GM21723 (cell line): ENCODE results near the gene THPO.

Source experiments
- ATAC-seq: cut with Tn5 transposase; IDR thresholded peaks from one replicate; pipeline ENCODE4 v1.9.1; 2021; ENCODE audit warnings: mild to moderate bottlenecking, moderate library complexity; ENCODE audit not compliant: unreplicated experiment

THPO gene

GRCh38 chr3:184386047-184386806, 8.2 kb upstream of the THPO start:
- no peak for ATAC-seq

DNA sequence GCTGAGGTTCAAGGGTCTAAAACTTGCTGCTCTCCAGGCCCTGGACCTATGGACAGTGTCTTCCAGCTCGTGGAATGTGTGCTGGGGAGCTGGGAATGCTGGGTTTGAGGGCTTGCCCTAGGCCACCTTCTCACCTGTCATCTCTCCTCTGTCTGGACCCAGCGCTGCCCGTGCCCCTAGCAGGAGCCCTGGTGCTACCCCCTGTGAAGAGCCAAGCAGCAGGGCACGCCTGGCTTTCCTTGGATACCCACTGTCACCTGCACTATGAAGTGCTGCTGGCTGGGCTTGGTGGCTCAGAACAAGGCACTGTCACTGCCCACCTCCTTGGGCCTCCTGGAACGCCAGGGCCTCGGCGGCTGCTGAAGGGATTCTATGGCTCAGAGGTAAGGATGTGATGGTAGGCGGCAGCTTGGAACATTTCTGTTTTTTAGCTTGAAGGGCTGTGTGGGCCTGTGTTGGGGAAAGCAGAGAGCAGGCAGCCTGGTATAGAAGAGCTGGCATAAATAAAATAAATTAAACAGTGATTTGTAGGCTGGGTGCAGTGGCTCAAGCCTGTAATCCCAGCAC, 6.9 kb upstream of the THPO start:
- no peak for ATAC-seq

GRCh38 chr3:184384342-184384741, 6.3 kb upstream of the THPO start:
- ATAC-seq: no peak

- ATAC-seq: no peak
These were observed 5.2 kb upstream of the THPO start for GRCh38 chr3:184383033-184383740.

DNA sequence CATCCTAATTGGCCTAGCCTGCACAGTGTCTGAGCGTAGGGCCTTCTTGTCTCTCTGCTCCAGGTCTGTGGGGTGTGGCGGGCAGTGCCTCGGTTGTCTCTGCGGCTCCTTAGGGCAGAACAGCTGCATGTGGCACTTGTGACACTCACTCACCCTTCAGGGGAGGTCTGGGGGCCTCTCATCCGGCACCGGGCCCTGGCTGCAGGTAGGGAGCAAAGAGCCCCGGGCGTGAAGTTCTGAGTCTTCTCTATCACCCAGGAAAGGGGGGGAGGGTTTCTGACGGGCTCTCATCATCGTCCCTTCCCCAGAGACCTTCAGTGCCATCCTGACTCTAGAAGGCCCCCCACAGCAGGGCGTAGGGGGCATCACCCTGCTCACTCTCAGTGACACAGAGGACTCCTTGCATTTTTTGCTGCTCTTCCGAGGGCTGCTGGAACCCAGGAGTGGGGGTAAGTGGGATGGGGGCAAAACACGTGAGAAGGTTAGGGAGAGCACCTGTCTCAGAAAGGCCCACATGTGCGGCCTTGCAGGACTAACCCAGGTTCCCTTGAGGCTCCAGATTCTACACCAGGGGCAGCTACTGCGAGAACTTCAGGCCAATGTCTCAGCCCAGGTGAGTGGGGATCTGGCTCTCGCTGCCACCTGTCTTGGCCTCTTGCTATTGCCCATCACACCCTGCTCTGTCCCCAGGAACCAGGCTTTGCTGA, 4.5 kb upstream of the THPO start:
- no peak for ATAC-seq

- ATAC-seq: no peak
These were observed 3.5 kb upstream of the THPO start for GRCh38 chr3:184381261-184382224.

GRCh38 chr3:184380627-184381260, 2.7 kb upstream of the THPO start:
- no peak for ATAC-seq

GRCh38 chr3:184380185-184380626, 2.2 kb upstream of the THPO start:
- no peak for ATAC-seq

DNA sequence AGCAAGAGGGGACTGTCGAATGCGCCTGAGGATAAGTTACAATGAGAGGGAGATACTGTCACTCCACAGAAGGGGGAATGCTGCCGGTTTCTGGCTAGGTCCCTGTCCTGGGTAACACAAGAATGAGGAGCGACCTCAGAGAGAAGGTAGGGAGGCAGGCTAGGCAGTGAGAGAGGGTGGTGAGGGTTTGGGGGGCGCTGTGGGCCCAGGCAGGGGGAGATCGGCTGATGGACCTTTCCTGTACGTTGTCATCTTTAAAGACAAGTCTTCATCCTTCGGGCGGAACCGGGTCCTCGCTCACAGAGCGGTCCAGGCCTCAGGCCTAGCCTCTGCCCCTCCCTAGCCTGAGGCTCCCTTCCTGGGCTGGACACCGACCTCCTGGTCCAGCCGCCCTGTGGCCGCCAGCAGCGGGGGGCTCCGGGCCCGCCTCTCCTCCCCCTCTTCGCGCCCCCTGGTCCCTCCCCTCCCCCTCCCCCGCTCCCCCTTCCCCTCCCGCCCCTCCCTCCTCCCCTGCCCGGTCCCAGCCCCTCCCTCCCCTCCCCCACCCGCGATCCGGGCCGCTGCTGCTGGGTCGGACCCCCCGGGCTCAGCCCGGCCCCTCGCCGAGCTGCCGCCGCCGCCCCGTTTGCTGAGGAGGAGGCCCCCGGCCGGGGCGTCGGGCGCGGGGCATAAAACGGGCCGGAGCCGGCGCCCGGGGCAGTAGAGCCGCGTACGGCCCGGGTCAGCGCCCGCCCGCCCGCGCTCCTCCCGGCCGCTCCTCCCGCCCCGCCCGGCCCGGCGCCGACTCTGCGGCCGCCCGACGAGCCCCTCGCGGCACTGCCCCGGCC, 1.6 kb upstream of the THPO start, which contains the start of gene CHRD:
CHRD (plus strand) TSS at position 697 of the 827 bp plus-strand sequence. CDS start 265 bp downstream, outside the sequence.
- no peak for ATAC-seq

DNA sequence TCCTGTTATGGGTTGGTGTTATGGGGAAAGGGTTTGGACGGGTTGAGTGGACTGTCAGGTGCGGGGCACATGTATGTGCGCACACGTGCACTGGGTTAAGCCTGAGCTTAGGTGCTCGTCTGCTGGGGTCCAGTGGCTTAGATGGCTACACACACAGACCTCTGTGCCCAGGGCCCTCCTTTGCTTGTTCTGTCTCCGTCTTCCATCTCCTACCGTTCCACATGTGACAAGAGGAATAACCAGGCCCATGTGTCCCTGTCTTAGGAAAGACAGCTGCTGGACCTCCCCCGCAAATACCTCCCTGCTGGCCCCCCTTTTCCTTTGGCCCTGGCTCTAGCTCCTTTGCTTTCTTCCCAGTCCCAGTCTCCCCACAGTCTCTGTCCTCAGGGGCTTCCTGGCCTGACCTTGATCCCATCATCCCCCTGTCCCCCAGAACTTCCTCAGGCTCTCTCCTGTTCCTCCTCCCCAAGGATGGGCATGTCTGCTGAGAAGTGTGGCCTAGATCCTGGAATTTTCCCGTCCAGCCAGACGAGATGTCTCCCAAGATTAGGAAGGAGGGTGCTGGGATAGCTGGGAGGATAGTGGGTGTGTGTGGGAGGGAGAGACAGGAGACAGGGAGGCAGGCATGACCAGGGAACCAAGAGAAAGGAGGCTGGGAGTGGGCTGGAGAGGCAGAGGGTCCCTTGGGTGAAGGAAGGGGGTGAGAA, 797 bp upstream of the THPO start:
- no peak for ATAC-seq

DNA sequence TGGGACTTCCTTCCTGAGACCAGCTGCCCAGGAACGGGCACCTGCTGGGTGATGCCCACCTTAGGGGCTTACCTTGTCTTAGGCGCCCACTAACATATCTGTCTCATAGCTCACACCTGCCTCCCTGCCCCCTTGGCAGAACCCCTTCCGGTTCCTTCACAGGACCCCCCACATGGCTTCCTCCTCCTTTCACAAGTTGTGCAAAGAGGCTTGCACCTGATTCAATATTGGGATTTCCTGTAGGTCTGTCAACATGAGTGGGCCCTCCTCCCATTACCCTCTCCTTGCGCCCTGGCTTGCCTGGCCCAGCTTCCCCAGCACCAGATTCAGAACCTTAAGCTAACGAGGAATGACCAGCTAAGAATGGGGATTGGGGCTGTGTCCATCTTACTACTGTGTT, 633 bp downstream of the THPO start:
- ATAC-seq: no peak

DNA sequence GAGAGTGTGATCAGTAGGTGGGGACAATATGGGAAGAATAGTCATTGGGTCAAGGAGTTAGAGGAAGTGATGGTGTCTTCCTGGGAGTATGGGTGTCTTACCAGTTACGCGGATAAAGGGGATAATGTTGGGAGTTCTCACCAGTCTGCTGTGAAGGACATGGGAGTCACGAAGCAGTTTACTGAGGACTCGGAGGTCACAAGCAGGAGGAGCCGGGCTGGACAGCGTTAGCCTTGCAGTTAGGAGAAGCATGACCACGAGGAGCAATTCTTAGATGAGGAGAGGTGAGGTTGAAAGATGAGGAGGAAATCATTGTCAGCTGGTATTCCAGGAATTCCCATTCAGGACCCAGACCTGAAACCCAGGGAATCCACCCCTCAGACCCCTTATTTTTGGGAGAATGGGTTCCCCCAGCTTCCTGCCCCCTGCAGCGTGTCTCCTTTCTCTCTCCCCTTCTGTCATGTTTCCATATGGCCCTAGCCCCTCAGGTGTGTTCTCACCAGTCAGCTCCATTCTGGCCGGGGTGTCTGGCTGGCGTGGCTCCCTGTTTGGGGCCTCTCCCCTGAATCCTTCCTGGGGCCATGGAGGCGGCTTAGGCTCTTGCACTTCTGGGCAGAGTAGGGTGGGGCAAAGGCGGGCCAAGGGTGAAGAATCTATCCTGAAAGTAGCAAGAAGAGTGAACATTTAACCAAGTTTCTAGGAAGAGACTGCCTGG, 2.1 kb downstream of the THPO start:
- ATAC-seq: no peak

GRCh38 chr3:184373422-184373821, 4.6 kb downstream of the THPO start:
- no peak for ATAC-seq

- ATAC-seq: no peak
These were observed 5.1 kb downstream of the THPO start for GRCh38 chr3:184372911-184373310.

GRCh38 chr3:184372296-184372821, 5.6 kb downstream of the THPO start:
- ATAC-seq: no peak

GRCh38 chr3:184371570-184372018, 6.4 kb downstream of the THPO start:
- ATAC-seq: peak; percentile 78

DNA sequence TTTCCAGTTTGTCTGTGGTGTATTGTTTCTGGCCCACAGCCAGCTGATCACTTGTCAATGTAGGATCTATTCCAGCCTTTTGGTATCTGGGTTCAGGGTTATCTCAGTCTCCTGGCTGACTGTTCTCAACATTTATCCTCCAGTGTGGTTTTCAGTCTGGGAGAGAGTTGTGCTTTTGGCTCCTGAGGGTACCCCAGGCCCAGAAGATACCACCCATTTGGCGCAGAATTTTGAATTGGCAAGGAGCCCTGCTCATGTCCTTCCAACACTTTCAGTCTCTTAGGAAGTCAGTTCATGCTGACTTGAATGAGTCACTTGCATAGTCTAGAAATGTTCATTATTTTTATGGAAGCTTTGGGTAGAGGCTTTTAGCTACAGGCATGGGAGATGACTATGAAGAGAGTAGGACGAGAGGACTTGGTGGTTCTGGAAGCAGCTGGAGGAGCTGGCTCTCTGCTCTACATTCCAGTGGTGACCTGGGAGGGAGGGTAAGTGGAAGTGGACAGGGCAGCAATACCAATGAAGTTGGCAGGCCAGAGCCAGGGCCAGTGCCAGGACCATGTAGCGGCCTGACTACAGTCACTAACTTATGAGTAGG, 9.3 kb downstream of the THPO start:
- ATAC-seq: no peak
